ELF-1 (cell line): ENCODE results near the gene SRL.

Source experiments
- DNase-seq: peaks from one replicate; pipeline ENCODE4 v3.0.0-alpha.2; 2016; ENCODE audit warnings: low read depth, low spot score

Gene SRL

DNA sequence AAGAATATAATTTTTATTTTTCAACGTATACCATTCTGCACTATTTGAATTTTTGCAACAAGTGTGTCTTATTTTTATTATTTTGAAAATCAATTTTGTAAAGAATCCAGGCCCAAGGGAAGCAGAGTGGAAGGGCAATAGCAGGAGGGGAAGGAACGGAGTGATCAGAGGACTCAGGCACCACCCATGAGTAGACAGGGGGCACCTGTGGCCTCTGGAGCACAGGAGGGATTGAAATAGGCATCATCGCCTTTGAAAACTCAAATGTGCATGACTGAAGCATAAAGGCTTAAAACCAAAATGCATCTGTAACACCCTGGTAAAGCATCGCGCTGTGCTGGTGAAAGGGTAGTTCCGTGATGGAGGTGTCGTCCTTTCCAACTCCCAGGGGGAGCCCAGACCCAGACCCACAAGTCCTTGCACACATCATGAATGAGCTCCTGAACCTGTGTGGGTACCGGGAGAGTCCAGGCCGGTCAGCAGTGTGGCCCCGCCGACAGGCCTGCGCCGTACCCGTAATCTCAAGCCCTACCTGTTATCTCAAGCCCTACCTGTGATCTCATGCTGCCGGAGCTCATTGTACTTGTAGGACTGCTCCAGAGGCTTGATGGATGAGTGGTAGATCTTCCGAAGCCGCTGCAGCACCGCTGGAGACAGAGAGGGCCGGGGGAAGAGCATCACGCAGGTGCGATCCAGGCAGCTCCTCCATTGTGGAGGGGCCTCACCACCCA lies 39.1 kb downstream of the SRL start:
- DNase-seq: no peak

DNA sequence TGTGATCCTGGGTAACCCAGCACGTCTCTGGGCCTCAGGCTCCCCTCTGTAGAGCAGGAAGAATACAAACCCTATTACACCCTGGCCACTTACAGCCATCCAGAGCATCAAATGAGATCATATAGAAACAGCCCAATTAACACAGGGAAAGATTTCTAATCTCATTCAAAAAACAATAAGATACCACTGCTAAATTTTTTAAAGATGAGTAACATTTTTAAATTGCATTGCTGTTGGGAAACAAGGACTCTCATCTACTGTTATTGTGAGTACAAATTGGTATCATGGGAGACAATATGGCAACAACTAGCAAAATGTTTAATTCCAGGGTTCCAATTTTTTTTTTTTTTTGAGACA lies 41.1 kb downstream of the SRL start:
- DNase-seq: no peak

DNA sequence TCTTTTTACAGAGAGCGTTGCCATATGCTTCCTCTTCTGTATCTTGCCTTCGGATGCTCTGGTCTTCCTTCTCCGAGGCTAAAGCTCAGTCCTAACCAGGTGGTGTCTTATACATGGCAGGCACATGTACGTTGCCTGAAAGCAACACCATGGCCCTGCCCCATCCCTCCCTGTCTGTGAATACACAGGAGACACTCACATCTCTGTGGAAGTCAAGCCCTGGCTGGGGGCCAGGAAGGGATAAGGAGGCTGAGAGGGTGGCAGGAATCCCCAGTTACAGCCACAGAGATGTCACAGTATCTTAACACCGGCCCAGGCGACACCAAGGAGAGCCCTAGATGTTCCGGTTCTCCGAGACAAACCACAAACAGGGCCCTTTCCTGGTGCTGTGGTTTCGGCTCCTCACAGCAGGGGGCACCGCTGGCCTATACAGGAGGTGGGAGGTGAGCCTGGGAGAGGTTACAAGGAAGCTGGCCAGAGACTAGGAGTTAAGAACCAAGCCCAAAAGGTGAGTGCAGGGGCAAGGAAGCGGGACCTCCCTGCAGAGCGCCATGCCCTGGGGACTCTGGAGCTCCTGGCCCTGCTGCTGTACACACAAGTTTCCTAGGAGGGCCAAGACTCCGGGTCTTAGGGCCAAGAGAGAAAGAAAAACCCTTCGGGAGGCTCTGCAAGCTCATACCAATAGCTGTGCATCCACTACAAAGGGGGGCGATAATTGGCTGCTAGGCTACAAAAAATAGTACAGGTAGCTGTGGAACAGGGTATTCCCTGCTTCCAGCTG lies 41.7 kb downstream of the SRL start:
- DNase-seq: peak; percentile 88

DNA sequence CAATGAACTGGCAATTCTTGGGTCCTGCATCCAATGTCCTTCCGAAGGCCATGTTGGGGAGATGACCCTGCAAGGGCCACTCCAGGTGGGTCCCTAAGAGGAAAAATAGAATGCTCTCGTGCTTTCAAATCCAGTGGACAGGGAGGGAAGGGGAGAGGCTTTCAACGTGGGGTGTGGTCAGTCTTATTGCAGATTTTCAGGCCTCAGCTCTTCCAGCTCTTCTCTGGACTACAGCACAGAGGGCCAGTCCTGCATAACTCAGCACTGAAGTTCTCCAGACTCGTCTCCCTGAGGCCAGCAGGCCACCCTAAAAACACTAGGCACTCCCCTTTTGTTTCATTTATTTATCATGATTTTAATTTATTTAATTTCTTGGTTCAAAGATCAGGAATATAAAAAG lies 43.1 kb downstream of the SRL start:
- DNase-seq: no peak

DNA sequence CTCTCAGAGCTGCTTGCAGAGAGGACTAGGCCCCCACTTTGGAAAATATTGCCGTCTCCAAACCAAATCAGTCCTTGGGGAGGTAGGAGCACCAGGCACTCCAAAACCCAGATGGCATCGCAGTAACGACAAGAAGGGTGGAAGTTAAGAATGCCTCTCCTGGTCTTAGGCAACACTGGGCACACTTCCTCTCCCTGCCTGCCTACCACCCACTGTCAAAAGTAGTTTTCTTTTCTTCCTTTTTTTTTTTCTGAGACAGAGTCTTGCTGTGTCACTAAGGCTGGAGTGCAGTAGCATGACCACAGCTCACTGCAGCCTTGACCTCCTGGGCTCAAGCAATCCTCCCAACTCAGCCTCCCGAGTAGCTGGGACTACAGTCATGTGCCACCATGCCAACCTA lies 47.2 kb downstream of the SRL start:
- DNase-seq: no peak

DNA sequence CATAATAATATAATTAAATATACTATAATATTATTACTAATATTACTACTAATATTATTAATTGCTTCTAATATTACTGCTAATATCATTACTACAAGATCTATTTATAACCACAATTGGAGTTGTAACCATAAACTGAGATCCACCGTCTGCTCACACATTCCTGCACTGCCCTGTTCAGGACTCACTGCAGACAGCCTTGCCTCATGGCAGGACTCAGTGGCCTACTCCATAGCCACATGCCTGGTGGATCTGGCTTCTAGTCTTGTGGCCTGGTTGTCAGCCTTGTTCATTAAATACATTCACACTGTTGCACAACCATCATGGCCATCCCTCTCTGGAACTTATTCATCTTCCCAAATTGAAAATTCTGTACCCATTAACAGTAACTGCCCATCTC lies 48.0 kb downstream of the SRL start:
- no peak for DNase-seq

DNA sequence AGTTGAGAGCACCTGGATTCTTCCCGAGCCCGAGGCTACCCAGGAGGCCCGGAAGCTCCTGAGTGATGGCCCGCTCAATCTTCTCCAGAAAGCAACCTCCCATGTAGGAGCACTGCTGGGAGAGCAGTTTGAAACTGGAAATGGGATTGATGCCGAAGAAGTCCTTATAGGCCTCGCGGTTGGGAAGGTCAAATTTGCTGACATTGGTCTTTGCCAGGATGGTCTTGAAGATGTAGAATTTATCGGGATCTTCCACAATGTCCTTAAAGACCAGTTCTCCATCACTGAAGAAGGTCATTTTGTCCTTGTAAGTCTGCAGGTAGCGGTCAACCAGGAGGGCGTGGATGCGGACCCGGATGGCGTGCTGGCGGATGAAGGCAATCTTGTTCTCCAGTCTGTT lies 49.7 kb downstream of the SRL start:
- DNase-seq: no peak

DNA sequence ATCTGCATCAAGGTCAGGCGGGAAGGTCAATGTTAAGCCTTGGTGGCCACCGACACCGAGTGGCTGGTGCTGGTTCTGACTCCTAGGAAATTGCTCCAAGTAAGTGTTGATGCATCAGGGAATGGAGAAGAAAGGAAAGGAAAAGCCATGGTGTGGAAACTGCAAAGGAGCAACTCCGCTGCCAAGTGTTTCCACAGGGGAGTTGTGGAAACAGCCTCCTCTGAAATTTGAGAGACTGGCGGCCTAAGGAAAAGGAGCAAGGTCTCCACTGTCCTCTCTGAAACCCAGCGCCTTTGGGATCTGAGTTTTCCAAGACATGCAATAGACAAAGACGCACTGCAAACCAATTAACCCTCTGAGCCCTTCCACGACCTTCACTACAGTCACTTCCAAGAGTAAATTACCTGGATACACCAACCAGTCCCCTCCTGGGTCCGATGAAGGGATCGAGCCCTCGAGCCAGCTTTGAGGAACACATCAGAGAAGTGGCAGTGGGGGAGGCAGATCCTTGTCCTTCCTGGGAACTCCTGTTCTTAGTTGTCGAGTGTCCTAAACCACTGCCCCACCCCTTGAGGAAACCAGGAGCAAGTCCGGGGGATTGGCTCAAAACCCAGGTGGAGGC lies 51.1 kb downstream of the SRL start:
- DNase-seq: no peak

DNA sequence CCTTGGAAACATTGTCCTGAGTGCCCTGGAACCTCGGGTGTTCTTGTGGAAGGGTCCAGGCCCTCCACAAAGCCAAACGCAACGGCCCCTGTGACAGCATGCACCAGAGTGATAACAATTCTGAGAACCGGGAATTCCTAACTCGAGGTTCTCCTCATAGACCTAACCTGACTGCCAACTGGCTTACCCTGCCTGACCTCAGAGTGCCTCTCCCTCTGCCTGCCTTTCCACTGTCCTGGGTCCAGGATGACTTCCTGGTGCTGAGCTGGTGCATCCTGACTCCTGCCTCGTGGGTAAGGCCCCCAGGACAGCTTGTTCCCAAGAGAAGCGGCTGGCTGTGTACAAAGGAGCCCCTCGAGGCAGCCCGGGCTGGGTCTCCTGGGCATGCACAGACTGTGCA lies 51.8 kb downstream of the SRL start:
- no peak for DNase-seq

DNA sequence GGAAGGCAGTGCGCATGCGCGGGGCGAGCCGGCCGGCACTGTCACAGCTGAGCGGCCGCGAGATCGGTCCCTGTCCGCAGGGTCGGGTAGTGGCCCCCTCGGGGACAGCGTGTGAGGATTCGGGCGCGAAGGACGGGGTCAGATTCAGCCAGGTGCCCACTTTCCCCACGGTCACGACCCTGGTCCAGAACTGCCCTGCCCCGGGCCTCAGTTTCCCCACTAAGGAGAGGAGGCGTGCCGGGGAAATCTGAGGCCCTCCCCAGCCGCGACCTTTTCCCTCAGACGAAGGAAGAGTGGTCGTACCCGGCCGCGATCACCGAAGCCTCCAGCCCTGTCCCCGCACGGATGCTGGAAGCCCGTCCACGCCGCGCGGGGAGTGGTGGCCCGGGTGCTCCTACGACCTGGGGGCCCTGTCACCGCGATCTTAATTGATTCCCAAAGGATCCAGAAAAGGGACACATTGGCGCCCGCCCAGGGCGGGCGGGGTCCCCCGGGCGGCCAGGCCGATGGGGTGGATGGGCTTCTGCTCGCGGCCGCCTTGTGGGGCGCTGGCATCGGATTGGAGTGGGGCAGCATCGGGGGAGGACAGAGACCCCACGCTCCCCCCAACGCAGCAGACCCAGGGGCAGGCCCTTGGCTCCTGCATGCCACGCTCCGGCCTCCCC lies 57.7 kb downstream of the SRL start:
- DNase-seq: no peak

DNA sequence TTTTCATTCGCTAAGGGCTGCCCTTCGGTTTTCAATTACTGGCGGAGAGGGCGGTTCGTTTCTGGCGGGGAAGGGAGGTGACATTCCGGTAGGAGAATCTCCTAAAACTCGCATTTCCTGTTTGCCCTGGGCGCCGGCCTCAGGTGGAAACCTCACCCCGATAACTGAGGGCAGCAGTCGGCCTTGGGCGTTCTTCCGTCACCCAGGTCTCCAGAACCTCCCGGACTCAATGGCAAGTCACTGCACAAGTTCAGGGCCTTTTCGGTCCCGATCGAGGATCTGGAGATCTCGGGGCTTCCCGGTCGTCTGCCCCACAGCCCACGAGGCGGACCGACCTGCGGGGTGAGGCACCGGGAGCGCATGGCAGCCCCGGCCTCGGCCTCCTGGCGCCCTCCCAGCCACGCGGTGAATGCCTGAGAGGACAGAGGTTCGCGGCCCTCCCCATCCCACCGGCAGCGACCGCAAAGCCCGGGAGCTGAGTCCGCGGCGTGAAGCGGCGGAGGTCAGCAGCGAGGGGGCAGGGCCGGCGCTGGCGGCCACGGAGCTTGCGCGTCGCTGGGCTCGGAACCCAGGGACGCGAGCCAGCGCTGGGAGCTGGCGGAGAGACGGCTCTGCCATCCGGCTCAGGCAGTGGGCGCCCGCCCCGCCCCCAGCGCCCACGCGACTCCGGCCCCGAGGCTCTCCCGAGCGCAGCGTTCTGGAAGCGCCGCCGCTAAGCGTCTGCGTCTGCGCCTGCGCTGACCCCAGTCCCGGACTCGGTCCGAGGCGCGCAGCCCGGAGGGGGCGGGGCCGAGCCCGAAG lies 58.4 kb downstream of the SRL start:
- peak; percentile 95 for DNase-seq

DNA sequence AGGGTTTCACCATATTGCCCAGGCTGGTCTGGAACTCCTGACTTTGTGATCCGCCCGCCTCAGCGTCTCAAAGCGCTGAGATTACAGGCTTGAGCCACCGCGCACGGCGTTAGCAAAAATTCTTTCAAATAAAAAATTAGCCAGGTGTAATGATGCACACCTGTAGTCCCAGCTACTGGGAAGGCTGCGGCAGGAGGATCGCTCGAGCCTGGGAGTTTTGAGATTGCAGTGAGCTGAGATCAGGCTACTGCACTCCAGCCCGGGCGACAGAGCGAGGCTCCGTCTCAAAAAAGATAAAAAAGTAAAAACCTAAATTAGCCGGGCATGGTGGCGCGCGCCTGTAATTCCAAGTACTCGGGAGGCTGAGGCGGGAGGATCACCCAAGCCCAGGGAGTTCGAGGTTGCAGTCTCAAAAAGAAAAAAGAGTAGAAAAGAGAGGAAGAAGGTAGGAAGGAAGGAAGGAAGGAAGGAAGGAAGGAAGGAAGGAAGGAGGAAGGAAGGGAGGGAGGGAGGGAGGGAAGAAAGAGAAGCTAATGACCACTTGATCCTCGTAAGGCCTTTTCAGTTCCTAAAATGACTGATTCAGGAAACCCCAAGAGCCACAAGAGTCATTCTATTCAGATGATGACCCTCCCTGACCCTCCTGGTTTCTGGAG lies 59.2 kb downstream of the SRL start:
- no peak for DNase-seq

DNA sequence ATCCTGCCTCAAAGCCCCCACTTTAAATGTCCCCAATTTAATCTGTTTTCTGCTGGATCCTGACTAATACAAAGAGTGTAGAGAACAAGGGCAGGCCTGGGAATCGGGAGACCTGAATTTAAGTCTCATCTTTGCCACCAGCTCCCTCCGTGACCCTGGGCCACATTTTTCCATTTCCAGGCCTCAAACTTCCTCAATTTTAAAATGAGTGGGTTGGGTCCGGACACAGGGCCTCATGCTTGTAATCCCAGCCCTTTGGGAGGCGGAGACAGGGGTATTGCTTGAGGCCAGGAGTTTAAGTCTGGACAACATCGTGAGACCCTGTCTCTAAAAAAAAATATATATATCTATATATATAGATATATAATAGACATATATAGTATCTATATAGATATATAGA lies 61.4 kb downstream of the SRL start:
- DNase-seq: no peak

DNA sequence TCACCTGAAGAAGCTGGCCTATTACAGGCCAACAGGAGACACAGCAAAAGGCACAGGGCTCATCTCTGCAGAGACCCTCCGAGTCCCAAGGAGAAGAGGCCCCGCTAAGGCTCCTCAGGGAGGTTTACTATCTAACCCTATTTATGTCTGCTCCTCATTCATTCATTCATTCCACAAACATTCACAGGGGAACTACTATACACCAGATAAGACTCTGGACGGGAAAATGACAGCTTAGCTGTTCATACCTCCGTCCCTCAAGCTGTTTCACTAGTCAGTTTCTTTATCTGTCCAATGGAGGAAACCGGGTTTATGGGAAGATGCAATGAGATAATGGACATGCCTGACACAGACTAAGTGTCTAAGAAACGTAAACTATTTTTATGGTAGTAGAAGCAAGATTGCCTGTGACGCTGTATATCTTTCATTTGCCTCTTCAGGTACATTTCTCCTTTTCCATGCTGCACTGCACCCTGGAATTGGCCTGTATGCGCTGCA lies 62.1 kb downstream of the SRL start:
- no peak for DNase-seq

DNA sequence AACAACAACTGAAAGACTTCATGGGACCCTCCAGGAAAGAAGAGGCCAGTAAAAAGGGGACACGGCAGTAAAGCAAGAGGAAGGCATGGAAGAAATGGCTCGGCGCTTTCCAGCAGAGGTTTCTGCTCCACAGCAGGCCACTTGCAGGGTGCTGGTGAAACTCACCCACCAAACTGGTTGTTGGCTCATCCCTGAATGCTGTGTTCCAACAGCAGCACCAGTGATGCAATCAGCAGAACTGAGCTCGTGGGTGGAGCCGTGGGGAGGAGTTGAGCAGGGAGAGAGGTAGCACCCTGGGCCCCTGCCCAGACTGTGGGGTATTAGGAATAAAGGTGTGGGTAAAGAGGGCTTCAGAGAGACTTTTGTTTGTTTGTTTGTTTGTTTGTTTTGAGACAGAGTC lies 62.9 kb downstream of the SRL start:
- no peak for DNase-seq

DNA sequence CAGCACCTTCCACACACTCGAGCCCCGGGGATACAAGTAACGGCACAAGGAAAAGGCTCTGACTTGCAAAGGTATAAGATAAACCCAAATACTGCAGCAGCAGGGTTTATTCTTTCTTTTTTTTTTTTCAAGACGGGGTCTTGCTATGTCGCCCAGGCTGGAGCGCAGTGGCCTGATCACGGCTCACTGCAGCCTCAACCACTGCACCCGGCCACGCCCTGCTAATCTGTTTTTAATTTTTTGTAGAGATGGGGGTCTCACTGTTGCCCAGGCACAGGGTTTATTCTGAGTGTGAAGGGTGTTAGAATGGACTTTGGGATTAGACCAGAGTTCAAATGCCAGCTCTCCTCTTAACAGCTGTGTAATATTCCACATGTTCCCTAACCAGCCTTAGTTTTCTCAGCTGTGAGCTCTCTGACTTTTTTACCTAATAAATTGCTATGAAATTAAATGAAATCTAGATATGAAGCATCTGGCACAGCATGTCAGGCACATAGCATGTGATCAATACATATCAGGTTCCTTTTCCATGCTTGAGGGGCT lies 63.3 kb downstream of the SRL start:
- DNase-seq: no peak

DNA sequence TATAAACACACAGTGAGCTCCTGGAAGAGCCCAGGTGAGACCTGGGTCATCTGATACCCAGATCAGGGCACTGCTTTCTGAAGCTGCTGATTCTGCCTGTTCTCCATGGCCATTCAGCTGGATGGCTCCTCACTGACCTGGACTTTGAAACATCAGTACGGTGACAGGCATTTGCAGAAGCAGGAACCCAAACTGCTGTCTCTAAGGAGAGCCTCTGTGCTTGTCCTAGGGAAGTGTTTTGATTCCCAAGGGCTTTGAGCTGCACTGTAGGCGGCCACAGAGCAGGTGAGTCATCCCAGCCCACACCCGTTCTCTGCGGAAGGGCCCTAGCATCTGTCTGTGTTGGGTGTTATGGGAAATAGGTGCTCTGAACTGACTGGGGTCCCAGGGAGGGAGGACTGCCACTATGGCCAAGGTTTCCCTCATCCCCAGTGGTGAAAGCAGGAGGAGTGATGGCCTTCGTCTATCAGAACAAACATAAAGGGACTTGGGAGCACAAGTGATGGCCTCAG lies 64.9 kb downstream of the SRL start:
- DNase-seq: peak; percentile 15

DNA sequence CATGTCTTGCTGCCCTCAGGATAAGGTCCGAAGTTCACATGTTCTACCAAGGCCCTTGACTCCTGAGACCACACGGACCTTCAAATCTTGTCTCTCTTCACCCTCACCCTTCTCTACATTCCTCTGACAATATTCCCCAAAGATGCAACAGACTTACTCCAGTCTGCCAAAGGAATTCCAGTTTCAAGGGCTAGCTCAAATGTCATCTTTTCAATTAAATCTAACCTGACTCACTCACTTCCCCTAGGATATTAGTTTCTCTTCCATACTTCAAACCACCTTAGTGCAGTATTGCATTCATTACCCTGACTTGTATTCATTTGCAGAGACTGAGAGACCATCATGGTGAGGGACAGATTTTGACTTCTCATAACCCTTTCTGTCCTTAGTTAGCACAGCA lies 66.0 kb downstream of the SRL start:
- no peak for DNase-seq

DNA sequence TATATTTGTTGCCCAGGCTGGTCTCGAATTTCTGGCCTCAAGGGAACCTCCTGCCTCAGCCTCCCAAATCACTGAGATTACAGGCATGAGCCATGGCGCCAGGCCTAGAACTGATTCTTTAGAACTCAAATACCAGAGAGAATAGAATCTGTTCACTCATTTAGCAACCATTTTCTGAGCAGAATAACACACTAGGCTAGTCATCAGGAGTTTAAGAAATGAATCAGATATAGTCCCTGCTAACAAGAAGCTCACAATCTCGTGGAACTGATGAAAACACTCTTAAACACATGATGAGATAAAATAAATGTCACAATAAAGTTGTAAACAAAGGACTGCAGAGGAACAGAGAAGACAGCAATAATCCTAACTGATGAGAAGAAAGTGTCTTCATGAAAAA lies 69.8 kb downstream of the SRL start:
- DNase-seq: no peak

DNA sequence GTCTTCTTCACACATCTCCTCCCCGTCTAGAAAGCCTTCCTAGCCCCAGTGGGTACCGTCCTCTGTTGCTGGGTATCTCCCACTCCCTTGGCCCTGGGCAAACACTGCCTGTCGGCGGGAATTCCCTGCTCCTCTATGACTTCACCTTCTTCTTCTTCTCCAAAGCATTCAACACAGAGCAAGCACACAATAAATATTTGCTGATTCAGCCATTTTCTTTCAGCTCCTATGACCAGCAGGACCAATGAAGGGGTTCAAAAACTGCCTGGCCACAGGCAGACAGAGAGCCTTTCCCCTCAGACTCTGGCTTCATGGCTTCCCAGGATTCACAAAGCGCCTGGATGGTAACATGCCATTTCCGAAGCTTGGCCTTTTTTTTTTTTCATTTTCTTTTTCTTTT lies 72.5 kb downstream of the SRL start:
- DNase-seq: no peak
